A673 (cell line): Measurements from ENCODE around the gene CFLAR.

ENCODE experiments used
- EZH2 ChIP-seq: fragments of 200-600 bp; sonication (generic); IDR thresholded peaks from 2 replicates; pipeline ENCODE4 v1.6.1; 2017; ENCODE audit warnings: borderline replicate concordance, low read depth, mild to moderate bottlenecking, mixed read lengths, antibody characterized with exemption, low read length; ENCODE audit not compliant: poor library complexity, severe bottlenecking
- TF ChIP-seq, protein P1 (sequence below): fragments of 300-800, 200-600 bp; sonication (generic); conservative IDR thresholded peaks from 2 replicates; pipeline ENCODE4 v1.5.1; 2017; ENCODE audit warnings: low read depth, mild to moderate bottlenecking, antibody characterized with exemption, low read length, moderate library complexity, mixed read lengths

DNA sequence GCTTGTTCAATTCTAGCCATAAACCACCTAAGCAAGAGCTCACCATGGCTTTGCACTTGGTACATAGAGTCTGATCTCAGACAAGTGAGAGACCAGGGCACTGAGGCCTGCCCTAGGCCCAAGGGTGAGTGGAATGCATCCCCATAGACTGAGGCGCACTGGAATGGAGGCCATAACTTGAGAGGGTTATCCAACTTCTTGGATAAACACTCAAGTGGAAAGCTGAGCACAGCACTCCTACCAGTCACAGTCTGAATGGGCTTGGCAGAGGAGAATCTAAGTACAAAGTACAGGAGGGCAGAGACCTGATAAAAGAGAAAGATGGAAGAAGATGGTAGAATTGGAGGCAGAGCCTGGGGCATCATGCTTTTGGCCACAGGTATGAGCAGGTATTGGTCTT, 36.6 kb downstream of the CFLAR start:
- TF ChIP-seq, protein P1, sequence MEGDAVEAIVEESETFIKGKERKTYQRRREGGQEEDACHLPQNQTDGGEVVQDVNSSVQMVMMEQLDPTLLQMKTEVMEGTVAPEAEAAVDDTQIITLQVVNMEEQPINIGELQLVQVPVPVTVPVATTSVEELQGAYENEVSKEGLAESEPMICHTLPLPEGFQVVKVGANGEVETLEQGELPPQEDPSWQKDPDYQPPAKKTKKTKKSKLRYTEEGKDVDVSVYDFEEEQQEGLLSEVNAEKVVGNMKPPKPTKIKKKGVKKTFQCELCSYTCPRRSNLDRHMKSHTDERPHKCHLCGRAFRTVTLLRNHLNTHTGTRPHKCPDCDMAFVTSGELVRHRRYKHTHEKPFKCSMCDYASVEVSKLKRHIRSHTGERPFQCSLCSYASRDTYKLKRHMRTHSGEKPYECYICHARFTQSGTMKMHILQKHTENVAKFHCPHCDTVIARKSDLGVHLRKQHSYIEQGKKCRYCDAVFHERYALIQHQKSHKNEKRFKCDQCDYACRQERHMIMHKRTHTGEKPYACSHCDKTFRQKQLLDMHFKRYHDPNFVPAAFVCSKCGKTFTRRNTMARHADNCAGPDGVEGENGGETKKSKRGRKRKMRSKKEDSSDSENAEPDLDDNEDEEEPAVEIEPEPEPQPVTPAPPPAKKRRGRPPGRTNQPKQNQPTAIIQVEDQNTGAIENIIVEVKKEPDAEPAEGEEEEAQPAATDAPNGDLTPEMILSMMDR: no peak
- TF ChIP-seq EZH2: no peak
